ENCODE results near the gene NR1D1.

Gene NR1D1

GRCh38 chr17:40130352-40131042, 30.1 kb upstream of the NR1D1 start:
- Histone ChIP-seq H3K27ac (ENCODE audit: extremely low read depth, low read depth, low read length) (peak overlapping the region; percentile 19; the same call in 1 of the 2 replicates), H3K4me3 (ENCODE audit: low read depth, low read length) (no peak overlapping the region), H3K36me3 (ENCODE audit: control insufficient read depth in 2 of 2, insufficient read depth in 1 of 2, low read length in 2 of 2) (peaks cover 99% of the 10 kb centered on the region in 2 experiments), H3K4me1 (ENCODE audit: control insufficient read depth, insufficient read depth, low read length) (no peaks in the 10 kb centered on the region), H3K9me3 (ENCODE audit: control insufficient read depth, insufficient read depth, low read depth, low read length) (no peaks in the 10 kb centered on the region)
- ChIA-PET CTCF (interaction anchor here (0.5 kb wide), 1 partner anchor 756 kb away, joined by 3 read pairs; no protein-coding TSS in a partner anchor), POLR2A (interaction anchor here (1.4 kb wide), 1 partner anchor 17 kb away, joined by 8 read pairs; no protein-coding TSS in a partner anchor)
- TF ChIP-seq ZNF548 (tag by site-specific recombination; IDR thresholded peaks at IDR 0.05) (no peak), ZNF785 (tag by site-specific recombination; IDR thresholded peaks at IDR 0.05) (no peak), TRIM28 (IDR thresholded peaks at IDR 0.05; ENCODE audit: borderline replicate concordance, low read length) (no peak), ZNF341 (tag by site-specific recombination; IDR thresholded peaks at IDR 0.05; ENCODE audit: low read depth) (no peak), SP7 (tag by site-specific recombination; IDR thresholded peaks at IDR 0.05) (no peak), ZNF544 (tag by site-specific recombination; IDR thresholded peaks at IDR 0.05) (no peak)

GRCh38 chr17:40129498-40129897, 29.1 kb upstream of the NR1D1 start:
- no peak for TF ChIP-seq ZNF555 (tag by site-specific recombination; conservative IDR thresholded peaks at IDR 0.05)
- TF ChIP-seq ZSCAN23 (tag by site-specific recombination; IDR thresholded peaks at IDR 0.05), result no peak
- no peak for TF ChIP-seq ZNF10 (tag by site-specific recombination; IDR thresholded peaks at IDR 0.05)
- no peak for TF ChIP-seq ZNF624 (tag by site-specific recombination; IDR thresholded peaks at IDR 0.05)
- TF ChIP-seq ZNF549 (tag by site-specific recombination; IDR thresholded peaks at IDR 0.05), result no peak
- TF ChIP-seq ZNF510 (tag by site-specific recombination; IDR thresholded peaks at IDR 0.05; ENCODE audit: insufficient replicate concordance), result no peak
- no peak for TF ChIP-seq PRDM1 (tag by site-specific recombination; IDR thresholded peaks at IDR 0.05)
- no peak for TF ChIP-seq BCL6B (tag by site-specific recombination; IDR thresholded peaks at IDR 0.05)
- TF ChIP-seq ZNF121 (tag by site-specific recombination; IDR thresholded peaks at IDR 0.05), result no peak
- TF ChIP-seq KLF8 (tag by site-specific recombination; IDR thresholded peaks at IDR 0.05), result no peak
- no peak for TF ChIP-seq ZNF513 (tag by site-specific recombination; IDR thresholded peaks at IDR 0.05)
- TF ChIP-seq ZNF701 (tag by site-specific recombination; IDR thresholded peaks at IDR 0.05), result no peak
- ChIA-PET CTCF (interaction anchor here (1.3 to 1.7 kb wide), 3 partner anchors 16 to 104 kb away, joined by 3 to 5 read pairs (median 3); no protein-coding TSS in a partner anchor), POLR2A (interaction anchor here (0.6 to 1.8 kb wide), 3 partner anchors 11 to 65 kb away, joined by 4 to 9 read pairs (median 5); partner anchors contain the start of gene CASC3)

More at GRCh38 chr17:40129498-40129897, 29.1 kb upstream of the NR1D1 start:
- no peak overlapping the region; the same call in 1 of the 2 replicates for H3K27ac ChIP-seq (ENCODE audit: extremely low read depth, low read depth, low read length)
- H3K36me3 ChIP-seq (ENCODE audit: control insufficient read depth in 2 of 2, insufficient read depth in 1 of 2, low read length in 2 of 2), result peaks cover 91 to 93% of the 10 kb centered on the region in 2 experiments
- no peaks in the 10 kb centered on the region; the same call in 1 of the 2 replicates for H3K4me1 ChIP-seq (ENCODE audit: control insufficient read depth, insufficient read depth, low read length)
- no peak overlapping the region for H3K4me3 ChIP-seq (ENCODE audit: low read depth, low read length)
- H3K9me3 ChIP-seq (ENCODE audit: control insufficient read depth, insufficient read depth, low read depth, low read length), result no peaks in the 10 kb centered on the region

Data from HEK293 (cell line).